ENCODE results near the gene THAP8. TPM values are rescaled to one million over a fixed set of nuclear protein-coding genes. Genes with fewer than 3 reads are reported as not detected.

The THAP8 gene
- total RNA-seq, 1 donor from 2014 or later, result 5.2 TPM

DNA sequence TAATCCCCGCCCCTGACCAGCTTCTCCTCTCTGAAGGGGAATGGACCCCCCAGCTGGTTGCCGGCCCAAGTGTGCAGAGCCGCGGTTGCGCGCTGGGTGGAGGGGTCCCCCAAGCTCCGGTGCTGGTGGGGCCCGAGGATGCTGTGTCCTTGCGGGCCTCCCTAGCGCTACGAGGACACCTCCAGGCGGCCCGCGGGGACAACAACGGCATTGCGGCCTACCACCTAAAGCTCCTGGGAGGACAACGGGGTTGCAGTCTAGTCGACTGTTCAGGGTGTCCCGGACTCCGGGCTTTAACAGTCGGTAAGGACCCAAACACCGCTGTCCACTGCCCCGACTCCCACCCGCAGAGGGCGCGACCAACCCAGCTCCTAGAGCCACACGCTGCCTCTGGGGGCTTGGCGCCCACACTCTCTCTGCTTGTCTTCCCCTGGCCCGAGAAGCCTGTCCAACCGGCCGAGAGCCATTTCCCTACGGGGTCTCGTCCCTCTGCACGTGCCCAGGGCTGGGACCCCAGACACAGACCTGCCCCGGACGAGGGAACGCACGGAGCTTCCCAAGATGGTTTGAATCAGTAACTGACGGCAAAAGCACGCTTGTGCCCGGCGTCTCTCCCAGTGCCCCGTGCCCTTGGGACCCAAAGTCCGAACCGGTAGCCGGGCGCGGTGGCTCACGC lies 60.0 kb downstream of the THAP8 start:
- no peak for ATAC-seq
- Histone ChIP-seq H3K27ac (no peak overlapping the region), H3K9me3 (no peaks in the 10 kb centered on the region), H3K4me3 (peak overlapping the region; percentile 99), H3K27me3 (no peaks in the 10 kb centered on the region), H3K36me3 (peaks cover 10% of the 10 kb centered on the region), H3K4me1 (peaks cover 16% of the 10 kb centered on the region)
- DNase-seq, result no peak
- intact Hi-C loops (cut with DNase I), result no loop called here
- TF ChIP-seq, protein P1, sequence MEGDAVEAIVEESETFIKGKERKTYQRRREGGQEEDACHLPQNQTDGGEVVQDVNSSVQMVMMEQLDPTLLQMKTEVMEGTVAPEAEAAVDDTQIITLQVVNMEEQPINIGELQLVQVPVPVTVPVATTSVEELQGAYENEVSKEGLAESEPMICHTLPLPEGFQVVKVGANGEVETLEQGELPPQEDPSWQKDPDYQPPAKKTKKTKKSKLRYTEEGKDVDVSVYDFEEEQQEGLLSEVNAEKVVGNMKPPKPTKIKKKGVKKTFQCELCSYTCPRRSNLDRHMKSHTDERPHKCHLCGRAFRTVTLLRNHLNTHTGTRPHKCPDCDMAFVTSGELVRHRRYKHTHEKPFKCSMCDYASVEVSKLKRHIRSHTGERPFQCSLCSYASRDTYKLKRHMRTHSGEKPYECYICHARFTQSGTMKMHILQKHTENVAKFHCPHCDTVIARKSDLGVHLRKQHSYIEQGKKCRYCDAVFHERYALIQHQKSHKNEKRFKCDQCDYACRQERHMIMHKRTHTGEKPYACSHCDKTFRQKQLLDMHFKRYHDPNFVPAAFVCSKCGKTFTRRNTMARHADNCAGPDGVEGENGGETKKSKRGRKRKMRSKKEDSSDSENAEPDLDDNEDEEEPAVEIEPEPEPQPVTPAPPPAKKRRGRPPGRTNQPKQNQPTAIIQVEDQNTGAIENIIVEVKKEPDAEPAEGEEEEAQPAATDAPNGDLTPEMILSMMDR (IDR thresholded peaks at IDR 0.05), result no peak

DNA sequence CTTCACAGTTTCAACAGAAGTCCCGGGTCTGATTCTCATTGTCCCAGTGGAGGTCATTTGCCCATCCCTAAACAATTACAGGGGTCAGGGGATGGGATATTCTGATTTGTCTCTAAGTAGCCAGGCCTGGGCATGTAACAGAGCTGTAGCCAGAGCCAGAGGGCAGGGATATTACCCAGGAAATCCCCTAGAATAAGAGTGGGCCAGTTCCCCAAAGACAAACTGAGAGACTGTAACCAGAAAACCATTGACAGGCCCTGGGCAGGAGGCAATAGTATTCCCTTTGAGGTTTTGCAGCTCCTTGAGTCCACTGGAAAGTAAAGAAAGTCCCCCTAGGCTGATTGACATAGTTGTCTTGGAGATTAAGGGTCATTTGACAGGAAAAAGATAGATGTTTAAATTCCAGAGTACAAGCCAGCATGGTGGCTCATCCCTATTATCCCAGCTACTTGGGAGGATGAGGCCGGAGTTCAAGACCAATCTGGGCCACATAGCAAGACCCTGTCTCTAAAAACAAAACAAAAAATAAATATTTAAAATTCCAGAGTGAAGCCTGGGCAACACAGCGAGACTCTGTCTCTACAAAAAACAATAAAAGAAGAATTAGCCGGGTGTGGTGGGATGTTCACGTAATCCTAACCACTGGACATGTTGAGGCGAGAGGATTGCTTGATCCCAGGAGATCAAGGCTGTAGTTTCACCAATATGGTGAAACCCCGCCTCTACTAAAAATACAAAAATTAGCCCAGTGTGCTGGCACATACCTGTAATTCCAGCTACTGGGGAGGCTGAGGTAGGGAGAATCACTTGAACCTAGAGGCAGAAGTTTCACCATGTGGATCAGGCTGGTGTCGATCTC lies 60.9 kb downstream of the THAP8 start:
- ATAC-seq, result no peak
- Histone ChIP-seq H3K27me3 (peaks cover 1% of the 10 kb centered on the region), H3K4me1 (peaks cover 16% of the 10 kb centered on the region), H3K9me3 (no peaks in the 10 kb centered on the region), H3K4me3 (no peak overlapping the region), H3K36me3 (peaks cover 7% of the 10 kb centered on the region), H3K27ac (no peak overlapping the region)
- TF ChIP-seq, protein P1 (IDR thresholded peaks at IDR 0.05), result no peak
- no peak for DNase-seq
- intact Hi-C loops (cut with DNase I), result no loop called here

DNA sequence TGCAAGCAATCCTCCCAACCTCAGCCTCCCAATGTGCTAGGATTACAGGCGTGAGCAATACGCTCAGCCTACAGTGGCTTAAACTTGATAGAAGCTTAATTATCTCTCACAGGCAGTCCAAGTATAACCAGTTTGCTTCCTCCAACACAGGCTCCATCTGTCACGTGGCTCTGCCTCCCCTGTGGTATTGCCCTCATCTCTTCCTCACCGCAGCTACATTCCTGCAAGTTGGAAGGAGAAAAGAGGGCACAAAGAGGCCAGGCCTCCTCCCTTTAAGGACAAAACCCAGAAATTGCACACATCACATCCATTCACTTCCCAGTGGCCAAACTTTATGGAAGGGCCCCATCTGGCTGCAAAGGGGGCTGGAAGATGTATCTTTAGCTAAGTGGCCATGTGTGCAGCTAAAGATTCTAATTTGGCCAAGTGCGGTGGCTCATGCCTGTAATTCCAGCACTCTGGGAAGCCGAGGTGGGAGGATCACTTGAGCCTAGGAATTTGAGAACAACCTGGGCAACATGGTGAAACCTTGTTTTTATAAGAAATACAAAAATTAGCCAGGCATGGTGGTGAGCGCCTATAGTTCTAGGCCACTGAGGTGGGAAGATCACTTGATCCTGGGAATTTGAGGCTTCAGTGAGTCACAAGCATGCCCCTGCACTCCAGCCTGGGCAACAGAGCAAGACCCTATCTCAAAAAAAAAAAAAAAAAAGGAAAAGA lies 62.2 kb downstream of the THAP8 start:
- H3K27me3 ChIP-seq, result peaks cover 12% of the 10 kb centered on the region
- no peak overlapping the region for H3K4me3 ChIP-seq
- ATAC-seq (no peak), DNase-seq (no peak)
- intact Hi-C loops (cut with DNase I), result no loop called here
- H3K9me3 ChIP-seq, result no peaks in the 10 kb centered on the region
- no peak overlapping the region for H3K27ac ChIP-seq
- no peaks in the 10 kb centered on the region for H3K36me3 ChIP-seq
- H3K4me1 ChIP-seq, result peaks cover 16% of the 10 kb centered on the region
- TF ChIP-seq, protein P1 (IDR thresholded peaks at IDR 0.05), result no peak

DNA sequence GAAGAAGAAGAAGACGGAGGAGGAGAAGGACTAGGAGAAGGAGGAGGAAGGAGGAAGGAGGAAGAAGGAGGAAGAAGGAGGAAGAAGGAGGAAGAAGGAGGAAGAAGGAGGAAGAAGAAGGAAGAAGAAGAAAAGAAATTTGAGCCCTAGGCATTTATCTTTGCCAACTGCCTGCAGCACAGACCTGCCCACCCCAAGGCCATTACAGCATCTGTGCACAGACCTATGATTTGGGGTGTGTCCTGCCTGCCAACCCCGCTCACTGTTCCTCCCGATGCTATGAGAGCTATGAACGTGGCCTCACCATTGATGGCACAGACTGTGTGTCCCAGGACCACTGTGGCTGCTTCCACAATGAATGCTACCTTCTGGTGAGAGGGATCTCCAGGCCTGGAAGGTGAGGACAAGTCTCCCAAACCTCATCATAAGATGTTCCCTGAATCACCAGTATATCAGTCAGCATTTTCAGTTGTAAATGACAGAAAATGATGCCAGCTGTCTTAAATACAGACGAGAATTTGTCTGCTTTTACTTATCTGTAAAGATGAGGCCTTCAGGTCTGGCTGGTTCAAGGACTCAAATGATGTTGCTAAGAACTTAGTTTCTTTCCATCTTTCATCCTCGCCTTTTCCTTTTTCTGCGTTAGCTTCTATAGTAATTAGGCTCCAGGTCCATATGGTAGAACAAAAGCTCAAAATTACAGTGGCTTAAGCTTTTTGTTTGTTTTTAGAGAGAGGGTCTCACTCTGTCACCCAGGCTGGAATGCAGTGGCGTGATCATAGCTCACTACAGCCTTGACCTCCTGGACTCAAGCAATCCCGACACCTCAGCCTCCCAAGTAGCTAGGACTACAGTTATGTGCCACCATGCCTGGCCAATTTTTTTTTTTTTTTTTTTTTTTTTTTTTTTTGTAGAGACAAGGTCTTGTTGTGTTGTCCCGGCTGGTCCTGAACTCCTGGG lies 63.0 kb downstream of the THAP8 start:
- ATAC-seq (no peak), DNase-seq (no peak)
- no peaks in the 10 kb centered on the region for H3K9me3 ChIP-seq
- TF ChIP-seq, protein P1 (IDR thresholded peaks at IDR 0.05), result no peak
- no peaks in the 10 kb centered on the region for H3K36me3 ChIP-seq
- H3K27ac ChIP-seq, result no peak overlapping the region
- no peak overlapping the region for H3K4me3 ChIP-seq
- peaks cover 7% of the 10 kb centered on the region for H3K4me1 ChIP-seq
- H3K27me3 ChIP-seq, result peaks cover 21% of the 10 kb centered on the region
- intact Hi-C loops (cut with DNase I), result no loop called here

DNA sequence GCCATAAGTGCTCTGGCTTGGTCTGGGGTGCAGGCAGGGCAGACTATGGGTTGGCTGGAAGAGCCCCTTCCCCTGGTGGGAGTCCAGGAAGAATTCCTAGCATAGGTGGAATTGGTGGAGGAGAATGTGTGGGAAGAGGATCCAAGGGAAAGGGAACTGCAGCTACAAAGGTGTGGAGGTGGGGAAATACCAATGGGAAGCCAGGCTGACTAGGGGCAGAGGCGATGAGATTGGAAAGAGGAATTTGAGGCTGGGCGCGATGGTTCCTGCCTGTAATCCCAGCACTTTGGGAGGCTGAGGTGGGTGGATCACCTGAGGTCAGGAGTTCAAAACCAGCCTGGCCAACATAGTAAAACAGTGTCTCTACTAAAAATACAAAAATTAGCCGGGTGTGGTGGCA lies 63.9 kb downstream of the THAP8 start:
- Histone ChIP-seq H3K4me1 (peaks cover 4% of the 10 kb centered on the region), H3K27me3 (peaks cover 24% of the 10 kb centered on the region), H3K36me3 (no peaks in the 10 kb centered on the region), H3K4me3 (no peak overlapping the region), H3K9me3 (no peaks in the 10 kb centered on the region), H3K27ac (no peak overlapping the region)
- intact Hi-C loops (cut with DNase I), result no loop called here
- ATAC-seq, result no peak
- TF ChIP-seq, protein P1 (IDR thresholded peaks at IDR 0.05), result no peak
- DNase-seq, result no peak
